ENCODE data around the gene JSRP1. TPM values are rescaled to one million over a fixed set of nuclear protein-coding genes. Genes with fewer than 3 reads are reported as not detected.

The JSRP1 gene
- total RNA-seq, 4 donors from 2014 or later: not detected

DNA sequence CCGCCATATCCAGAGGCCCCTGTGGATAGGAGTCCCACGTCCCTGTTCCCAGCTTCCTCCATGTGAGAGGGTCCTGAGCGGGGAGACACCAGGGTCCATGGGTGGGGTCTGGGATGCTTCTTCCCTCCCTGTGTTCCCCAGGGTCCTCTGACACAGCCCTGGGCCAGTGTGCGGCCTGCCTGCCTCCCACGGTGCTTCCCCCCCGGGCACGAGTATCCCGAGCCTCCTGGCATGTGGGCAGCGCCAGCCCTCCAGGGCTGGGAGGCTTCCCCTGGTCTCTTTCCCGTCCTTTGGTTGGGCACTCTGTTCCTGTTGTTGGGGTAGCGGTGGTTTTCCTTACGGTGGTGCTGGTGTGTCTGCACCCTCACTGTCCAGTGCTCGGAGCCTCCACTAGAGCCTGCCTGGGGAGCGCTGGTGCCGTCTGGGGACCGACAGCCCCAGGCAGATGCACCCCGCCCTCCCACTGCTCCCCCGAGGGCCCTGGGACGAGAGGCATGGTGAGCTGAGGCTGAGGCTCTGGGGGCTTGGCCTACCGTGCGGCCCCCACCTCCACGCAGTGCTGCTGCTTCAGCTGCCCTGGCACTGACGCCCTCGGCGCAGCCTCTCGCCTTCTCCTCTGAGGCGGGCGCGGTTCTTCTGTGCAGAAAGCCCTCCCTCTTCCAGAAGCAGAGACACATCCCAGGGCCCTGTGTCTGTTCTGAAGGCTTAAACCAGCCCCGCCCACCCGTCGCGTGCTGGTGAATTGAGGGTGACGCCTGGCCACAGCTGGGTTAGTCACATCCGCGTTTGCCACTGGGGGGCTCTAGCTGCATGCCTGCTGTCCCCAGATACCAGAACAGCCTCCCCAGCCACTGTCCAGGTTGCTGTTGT lies 48.0 kb downstream of the JSRP1 start:
- H3K36me3 ChIP-seq: peaks cover 0 to 86% (median 13%) of the 10 kb centered on the region in 3 donors
- 35 to 64% methylated on average over 5 to 36 of the region's 36 CpGs for WGBS, 2 donors
- peak; percentile 65 to 75 for DNase-seq (ENCODE audit: low spot score in 2 of 2)

DNA sequence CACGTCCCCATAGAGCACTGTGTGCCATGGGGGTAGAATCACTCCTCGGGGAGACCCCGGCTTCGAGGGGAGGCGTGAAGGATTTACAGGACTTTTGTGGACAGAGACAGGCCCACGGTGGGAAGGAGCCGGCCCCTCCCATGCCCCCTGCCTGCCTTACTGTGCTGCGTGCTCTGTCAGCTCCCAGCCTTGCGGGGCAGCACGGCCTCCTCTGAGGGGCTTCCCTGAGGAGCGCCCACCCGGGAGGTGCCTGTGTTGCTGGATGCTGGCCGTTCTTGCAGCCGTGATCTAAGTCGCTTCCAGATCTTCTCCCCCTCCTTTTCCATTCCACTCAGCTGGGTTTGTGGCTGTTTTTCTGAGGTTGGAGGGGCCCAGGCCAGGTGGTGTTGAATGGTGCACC lies 49.2 kb downstream of the JSRP1 start:
- 87 to 89% methylated on average over 14 to 15 of the region's 15 CpGs for WGBS, 2 donors
- Histone ChIP-seq H3K36me3 (peaks cover 0 to 86% (median 13%) of the 10 kb centered on the region in 3 donors), H3K9me3 (no peaks in the 10 kb centered on the region), H3K27ac (no peak overlapping the region), H3K4me3 (no peak overlapping the region), H3K27me3 (no peaks in the 10 kb centered on the region), H3K4me1 (peaks cover 0 to 15% (median 8%) of the 10 kb centered on the region in 4 donors)
- DNase-seq (ENCODE audit: low spot score in 2 of 2): no peak
- TF ChIP-seq, protein P1, sequence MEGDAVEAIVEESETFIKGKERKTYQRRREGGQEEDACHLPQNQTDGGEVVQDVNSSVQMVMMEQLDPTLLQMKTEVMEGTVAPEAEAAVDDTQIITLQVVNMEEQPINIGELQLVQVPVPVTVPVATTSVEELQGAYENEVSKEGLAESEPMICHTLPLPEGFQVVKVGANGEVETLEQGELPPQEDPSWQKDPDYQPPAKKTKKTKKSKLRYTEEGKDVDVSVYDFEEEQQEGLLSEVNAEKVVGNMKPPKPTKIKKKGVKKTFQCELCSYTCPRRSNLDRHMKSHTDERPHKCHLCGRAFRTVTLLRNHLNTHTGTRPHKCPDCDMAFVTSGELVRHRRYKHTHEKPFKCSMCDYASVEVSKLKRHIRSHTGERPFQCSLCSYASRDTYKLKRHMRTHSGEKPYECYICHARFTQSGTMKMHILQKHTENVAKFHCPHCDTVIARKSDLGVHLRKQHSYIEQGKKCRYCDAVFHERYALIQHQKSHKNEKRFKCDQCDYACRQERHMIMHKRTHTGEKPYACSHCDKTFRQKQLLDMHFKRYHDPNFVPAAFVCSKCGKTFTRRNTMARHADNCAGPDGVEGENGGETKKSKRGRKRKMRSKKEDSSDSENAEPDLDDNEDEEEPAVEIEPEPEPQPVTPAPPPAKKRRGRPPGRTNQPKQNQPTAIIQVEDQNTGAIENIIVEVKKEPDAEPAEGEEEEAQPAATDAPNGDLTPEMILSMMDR (IDR thresholded peaks at IDR 0.05): no peak
- TF ChIP-seq EP300 (IDR thresholded peaks at IDR 0.05) (no peak), POLR2A (IDR thresholded peaks at IDR 0.05) (no peak)

More for the DNA sequence above, 48.0 kb downstream of the JSRP1 start:
- no peaks in the 10 kb centered on the region for H3K27me3 ChIP-seq
- H3K4me3 ChIP-seq: no peak overlapping the region
- H3K4me1 ChIP-seq: peaks cover 0 to 15% (median 8%) of the 10 kb centered on the region in 4 donors
- no peaks in the 10 kb centered on the region for H3K9me3 ChIP-seq
- H3K27ac ChIP-seq: peak overlapping the region in 2 of 4 donors; percentile 12 to 40
- TF ChIP-seq, protein P1 (IDR thresholded peaks at IDR 0.05): peak in 1 of 5 experiments; percentile 21
- no peak for TF ChIP-seq POLR2A (IDR thresholded peaks at IDR 0.05)

DNA sequence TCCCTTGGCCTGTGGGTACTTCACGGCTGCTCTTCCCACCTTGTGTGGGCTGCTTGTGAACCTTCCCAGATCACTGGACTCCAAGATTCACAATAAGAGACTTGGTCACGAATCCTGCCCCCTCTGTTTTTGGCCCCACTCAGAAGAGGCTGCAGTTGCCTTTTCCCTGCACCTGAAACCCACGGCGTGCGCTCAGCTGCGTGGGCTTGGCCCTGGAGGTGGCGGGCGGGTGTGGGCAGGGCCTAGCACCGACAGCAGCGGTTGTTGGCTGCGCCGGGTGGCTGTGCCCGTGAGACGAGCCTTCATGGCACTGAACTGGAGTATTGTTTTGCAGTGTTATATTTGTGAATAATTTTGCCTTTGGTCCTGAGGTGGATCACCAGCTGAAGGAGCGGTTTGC lies 53.9 kb downstream of the JSRP1 start:
- WGBS, 2 donors: 72 to 84% methylated on average over 15 of the region's 15 CpGs
- H3K36me3 ChIP-seq: peaks cover 0 to 72% (median 0%) of the 10 kb centered on the region in 3 donors
- TF ChIP-seq EP300 (IDR thresholded peaks at IDR 0.05): no peak
- no peak for TF ChIP-seq POLR2A (IDR thresholded peaks at IDR 0.05)
- TF ChIP-seq, protein P1 (IDR thresholded peaks at IDR 0.05): no peak

More for the DNA sequence above, 53.9 kb downstream of the JSRP1 start:
- H3K4me1 ChIP-seq: peaks cover 0 to 16% (median 0%) of the 10 kb centered on the region in 4 donors
- no peaks in the 10 kb centered on the region for H3K27me3 ChIP-seq
- no peaks in the 10 kb centered on the region for H3K9me3 ChIP-seq
- no peak overlapping the region for H3K27ac ChIP-seq
- H3K4me3 ChIP-seq: no peak overlapping the region
- DNase-seq (ENCODE audit: low spot score in 2 of 2): no peak

Small RNA genes lying within 50 kb of the gene (small RNA-seq; reads per million reads assigned to genes)
- not detected for gene MIR1227

Other genes with a start within 250 kb of the JSRP1 start
- 10 to 100 TPM; 54.0 to 94.5 (median 73.5) TPM for gene BTBD2, start 240.7 kb downstream of the JSRP1 start, total RNA-seq
- 100 to 1,000 TPM; 126 to 265 (median 152) TPM for gene MKNK2, start 205.2 kb downstream of the JSRP1 start, total RNA-seq
- gene MOB3A, start 160.1 kb downstream of the JSRP1 start, total RNA-seq: 10 to 100 TPM; 31.7 to 70.8 (median 35.2) TPM
- gene IZUMO4, start 159.5 kb downstream of the JSRP1 start, total RNA-seq: 10 to 100 TPM; 28.6 to 46.3 (median 33.2) TPM
- 100 to 1,000 TPM in 1 of 4 donors, 10 to 100 TPM in 3; 75.2 to 127 (median 83.3) TPM for gene AP3D1, start 104.9 kb downstream of the JSRP1 start, total RNA-seq
- gene DOT1L, start 92.5 kb downstream of the JSRP1 start, total RNA-seq: 10 to 100 TPM; 13.8 to 59.4 (median 18.1) TPM
- 10 to 100 TPM; 37.3 to 67.5 (median 51.2) TPM for gene PLEKHJ1, start 20.1 kb downstream of the JSRP1 start, total RNA-seq
- 10 to 100 TPM; 21.4 to 84.0 (median 51.8) TPM for gene SF3A2, start 19.6 kb downstream of the JSRP1 start, total RNA-seq
- gene AMH, start 7.1 kb downstream of the JSRP1 start, total RNA-seq: 1 to 10 TPM in 2 of 4 donors, under 1 TPM in 1, not detected in 1; 0.59 to 5.4 (median 2.1) TPM
- 1 to 10 TPM in 2 of 4 donors, under 1 TPM in 2; 0.42 to 4.2 (median 2.2) TPM for gene PEAK3, start 25.8 kb upstream of the JSRP1 start, total RNA-seq
- under 1 TPM in 1 of 4 donors, not detected in 3; 0.39 TPM for gene LINGO3, start 51.7 kb upstream of the JSRP1 start, total RNA-seq
- 100 to 1,000 TPM in 2 of 4 donors, 10 to 100 TPM in 2; 54.1 to 167 (median 87.7) TPM for gene LSM7, start 72.2 kb upstream of the JSRP1 start, total RNA-seq
- gene SPPL2B, start 72.3 kb upstream of the JSRP1 start, total RNA-seq: 10 to 100 TPM; 51.1 to 97.2 (median 77.7) TPM
- not detected for gene TMPRSS9, start 103.8 kb upstream of the JSRP1 start, total RNA-seq
- 10 to 100 TPM; 28.8 to 48.9 (median 32.3) TPM for gene TIMM13, start 171.2 kb upstream of the JSRP1 start, total RNA-seq
- gene LMNB2, start 200.5 kb upstream of the JSRP1 start, total RNA-seq: 10 to 100 TPM; 15.3 to 53.1 (median 25.9) TPM
- 100 to 1,000 TPM; 230 to 440 (median 337) TPM for gene GADD45B, start 219.7 kb upstream of the JSRP1 start, total RNA-seq